Stimulated activated CD8-positive, alpha-beta memory T cell treated with anti-CD3 and anti-CD28 coated beads, Interleukin-15, amount 100 ng/mL, for 48 hours (primary cell): ENCODE data around the gene NOL9.

ENCODE experiments used
- DNase-seq, 2 donors: peaks; one replicate each; pipeline ENCODE4 v3.0.0-alpha.2; 2020; ENCODE audit warnings: low read depth in 2 of 2

Gene NOL9

DNA sequence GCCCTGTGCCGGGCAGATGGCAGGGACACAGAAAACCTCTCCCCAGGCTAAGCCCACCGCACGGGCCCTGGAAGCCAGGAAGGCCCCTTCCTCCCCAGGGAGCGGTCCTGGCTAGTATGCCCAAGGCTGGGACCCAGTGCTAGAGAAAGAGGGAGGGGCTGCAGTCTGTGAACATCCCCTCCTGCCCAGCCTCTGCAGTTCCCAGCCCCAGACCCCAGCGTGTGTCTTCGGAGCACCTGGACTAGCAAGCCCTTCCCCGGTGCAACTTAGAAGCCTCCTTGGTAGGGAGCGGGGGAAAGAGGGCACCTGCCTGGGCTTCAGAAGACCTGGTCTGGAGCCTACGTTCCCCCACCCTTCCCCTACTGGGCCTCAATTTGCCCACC, 64.9 kb downstream of the NOL9 start:
- no peak for DNase-seq

DNA sequence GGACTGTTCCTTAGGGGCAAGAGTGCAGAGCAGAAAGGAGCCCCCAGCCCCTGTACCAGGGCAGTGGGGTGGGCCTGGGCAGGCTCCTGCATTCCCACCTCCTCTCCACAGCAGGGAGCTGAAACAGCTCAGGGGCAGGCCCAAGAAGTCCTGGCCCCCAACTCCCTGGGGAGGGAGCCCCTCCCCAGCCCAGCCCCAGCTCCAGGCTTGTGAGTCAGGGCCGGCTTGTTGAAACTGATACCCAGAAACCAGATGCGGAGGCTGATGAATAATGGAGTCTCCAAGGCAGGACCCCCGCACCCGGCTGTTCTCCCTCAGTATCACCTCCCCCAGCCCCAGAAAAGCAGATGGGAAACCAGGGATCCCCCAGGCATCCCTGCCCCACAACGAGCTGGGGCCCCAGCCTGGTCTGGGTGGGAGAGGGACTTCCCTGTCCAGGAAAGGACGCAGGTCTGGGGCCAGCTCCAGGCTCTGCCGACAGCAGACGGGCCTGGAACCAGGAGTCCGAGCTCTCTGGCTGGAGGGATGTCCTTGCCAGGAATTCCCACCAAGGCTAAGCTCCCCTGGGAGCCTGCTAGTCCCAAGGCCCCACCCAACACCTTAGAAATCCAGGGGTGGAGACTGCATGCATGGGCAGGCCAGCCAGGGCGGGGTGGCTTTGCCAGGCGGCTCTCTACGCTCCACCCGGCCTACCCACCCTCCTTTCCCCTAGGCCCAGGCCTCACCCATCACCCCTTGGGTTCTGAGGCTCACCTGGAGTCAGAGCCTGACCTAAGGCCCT, 65.5 kb downstream of the NOL9 start:
- no peak for DNase-seq

DNA sequence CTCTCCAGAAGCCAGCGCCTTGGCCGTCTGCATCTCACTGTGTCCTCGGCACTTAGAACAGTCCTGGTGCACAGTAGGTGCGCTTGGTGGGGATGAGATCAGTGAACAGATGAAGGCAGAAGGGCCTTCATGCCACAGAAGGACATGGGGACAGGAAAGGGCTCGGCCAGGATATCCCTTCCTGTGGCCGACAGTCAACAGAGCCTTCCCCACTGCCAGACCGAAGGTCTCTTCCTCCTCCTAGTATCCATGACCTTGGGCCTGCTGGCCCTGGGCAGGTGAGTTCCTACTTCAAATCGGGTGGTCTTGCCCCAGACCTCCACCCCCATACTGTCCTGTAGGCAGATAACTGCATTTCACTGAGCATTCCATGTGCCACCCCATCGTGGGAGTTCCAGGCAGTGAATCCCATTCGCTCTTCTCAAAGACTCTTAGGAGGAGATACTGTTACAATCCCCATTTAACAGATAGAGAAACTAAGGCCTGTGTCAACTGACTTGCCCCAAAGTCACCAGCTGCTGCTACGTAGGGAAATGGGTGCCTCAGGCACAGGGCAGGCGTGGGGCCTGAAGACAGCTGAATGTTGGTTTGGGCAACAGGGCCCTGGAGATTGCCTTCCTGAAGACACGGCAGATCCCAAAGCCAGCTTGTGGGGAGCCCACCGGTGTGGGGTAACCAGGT, 66.4 kb downstream of the NOL9 start:
- no peak for DNase-seq

DNA sequence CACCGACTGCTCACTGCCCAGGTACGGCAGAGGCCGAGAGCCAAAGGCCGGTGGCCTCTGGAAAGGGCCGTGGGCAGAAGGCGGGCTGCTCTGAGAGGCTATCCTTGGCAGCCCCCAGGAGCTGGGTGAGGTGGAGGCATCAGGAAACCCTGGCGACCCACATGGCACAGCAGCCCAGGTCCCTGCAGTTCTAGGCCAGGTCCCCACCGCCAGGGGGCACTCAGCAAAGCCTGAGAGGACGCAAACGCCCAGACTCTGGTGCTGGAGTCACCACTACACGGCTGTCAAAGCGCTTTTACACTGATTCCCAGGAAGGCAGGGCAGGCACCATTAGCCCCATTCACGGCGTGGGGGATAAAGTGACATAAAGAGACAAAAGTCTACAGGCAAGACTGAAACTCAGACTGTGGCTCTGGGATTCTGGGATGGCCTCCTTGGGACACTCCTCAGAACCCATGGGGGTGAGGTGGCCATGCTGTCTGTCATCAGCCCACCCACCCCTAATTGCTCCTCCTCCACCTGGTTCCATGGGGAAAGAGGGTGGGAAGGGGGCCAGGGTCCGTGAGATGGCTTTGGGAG, 67.8 kb downstream of the NOL9 start:
- DNase-seq: peak; percentile 74 to 80

DNA sequence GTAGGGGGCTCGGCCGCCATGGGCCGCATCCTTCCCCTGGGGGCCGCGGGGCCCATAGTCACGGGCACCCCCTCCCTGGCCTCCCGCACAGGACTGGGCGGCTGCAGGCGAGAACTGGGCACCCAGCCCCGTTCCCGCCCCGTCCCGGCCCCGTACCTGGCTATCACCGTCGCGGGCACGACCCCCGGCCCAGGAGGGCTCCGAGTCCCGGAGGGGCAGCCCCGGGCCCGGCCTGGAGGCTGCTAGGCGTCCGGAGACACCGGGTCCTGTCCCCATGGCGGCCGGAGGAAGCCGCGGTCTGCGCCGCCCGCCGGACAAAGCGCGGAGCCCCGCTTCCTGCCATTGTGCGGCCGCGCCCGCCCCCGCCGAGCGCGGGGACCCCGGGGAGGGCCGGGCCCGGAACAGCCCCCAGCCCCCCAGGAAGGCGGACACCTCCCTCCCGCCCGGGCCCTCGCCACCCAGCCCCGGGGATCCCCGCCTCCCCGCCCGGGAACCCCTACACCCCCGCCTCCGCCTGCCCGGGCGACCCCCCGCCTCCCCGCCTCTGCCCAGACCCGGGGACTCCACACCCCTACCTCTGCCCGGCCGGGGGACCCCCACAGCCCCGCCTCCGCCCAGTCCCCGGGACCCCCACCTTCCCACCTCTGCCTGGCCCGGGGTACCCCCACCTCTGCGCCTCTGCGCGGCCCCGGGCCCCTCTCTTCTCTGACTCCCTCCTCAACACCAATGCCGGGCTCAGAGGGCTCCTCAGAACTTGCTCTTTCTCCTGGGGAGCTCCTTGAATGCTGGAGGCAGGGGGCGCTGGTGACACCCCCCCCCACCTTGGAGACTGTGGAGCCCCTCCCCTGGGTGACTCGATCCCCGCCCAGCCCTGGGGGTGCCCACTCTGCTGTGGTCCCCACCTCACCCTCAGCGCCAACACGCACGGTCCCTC, 68.9 kb downstream of the NOL9 start:
- DNase-seq: no peak

DNA sequence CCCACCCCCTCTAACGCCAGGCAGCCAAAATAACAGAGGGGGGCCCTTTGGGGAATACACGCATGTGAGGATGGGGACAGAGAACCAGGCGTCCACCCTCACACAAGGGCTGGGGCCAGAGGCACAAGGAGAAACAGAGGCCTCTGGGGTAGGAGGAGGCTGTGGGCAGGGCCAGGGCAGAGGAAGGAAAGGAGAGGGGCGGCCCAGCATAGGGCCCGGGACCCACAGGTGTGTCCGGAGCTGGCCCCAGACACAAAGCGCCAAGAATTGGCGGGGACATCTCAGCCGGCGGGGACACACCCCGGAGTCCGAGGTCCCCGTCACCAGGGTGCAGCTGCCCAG, 69.5 kb downstream of the NOL9 start:
- no peak for DNase-seq

DNA sequence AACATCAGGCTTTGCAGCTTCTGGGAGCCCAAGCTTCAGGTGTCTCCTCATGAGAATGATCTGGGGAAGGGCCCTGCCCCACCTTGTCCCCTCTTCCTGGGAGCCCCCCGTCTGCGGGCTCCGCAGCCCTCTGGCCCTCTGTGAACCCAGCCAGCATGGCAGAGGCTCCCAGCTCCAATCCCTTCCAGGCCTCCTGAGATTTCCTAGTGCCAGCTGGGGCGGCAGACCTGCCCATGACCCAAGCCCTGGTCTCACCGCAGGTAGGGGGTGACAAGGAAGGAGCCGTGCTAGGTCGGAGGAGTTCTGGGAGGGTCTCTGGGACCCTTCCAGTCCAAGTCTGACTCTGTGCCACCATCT, 70.6 kb downstream of the NOL9 start:
- no peak for DNase-seq

DNA sequence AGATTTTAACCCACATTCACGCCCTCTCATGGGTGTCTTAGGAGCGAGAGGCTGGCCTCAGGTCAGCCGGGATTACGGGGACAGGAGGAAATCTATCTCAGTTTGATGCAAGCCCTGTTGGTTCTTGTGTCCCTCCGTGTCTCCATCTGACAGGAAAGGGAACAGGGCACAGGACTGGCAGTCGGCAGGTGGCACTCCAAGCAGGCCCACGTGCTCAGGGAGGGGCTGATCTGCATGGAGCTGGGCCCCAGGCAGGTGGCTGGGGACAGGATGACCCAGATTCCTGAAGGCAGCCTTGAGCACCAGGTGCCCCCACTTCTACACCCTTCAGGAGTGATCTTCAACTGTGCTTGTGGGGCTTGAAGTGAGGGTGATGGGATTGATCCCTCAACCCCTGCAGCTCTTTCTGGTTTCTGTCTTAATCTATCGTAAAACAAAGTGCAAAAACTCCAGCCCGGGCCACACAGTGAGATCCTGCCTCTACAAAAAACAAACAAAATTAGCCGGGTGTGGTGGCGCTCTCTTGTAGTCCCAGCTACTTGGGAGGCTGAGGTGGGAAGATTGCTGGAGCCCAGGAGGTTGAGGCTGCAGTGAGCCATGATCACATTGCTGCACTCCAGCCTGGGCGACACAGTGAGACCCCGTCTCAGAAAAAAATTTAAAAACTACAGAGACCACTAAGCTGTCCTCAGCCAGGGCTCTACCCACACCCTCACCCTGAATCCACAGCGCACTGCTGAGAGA, 71.1 kb downstream of the NOL9 start:
- no peak for DNase-seq

DNA sequence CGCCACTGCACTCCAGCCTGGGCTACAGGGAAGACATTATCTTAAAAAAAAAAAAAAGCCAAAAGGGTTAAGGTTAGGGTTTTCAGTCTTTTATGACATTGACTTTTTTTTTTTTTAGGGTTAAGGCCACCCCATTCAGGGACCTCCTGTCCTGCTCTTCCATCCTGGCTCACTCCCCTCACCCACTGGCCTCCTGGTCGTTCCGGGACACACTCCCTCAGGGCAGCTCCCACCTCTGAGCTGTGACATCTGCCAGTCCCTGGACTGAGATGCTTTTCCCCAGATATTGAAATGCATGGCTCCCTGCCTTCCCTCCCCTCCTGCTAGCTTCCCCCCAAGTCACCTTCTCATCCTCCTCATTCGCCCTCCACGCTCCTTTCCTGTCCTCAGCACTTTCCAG, 72.5 kb downstream of the NOL9 start:
- no peak for DNase-seq

DNA sequence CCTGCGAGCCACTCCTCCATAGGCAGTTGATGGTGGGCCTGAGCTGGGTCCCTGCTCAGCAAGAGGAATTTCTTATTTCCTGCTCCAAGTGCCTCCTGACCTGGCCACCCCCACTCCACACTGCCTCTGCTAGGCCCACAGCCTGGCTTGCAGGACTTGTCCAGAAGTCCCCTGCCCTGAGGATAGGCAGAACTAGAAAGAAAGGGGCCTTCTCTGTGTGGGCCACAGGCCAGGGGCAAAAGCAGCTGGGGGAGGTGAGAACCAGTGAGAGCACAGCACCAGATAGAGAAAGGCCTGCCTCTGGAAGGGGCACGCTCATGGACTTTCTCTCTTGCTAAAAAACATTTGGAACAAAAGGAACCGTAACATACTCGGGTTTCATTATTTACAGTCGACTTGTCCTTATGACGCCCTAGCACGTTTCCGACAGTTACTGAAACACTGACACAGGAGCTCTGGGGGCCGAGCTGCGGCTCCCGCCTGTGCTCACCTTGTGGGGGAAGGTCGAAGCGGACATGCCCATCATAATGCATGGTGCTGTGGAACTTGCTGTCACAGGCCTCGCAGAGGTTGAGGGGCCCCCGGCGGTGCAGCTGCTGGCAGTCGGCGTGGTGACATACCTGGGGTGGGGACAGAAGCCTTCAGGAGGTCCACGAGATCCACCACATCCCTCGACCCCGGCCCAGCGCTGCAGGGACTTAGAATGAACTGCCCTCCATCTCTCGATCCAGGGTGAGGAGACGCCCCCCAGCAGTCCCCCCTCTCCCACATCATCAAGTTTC, 77.1 kb downstream of the NOL9 start:
- no peak for DNase-seq

DNA sequence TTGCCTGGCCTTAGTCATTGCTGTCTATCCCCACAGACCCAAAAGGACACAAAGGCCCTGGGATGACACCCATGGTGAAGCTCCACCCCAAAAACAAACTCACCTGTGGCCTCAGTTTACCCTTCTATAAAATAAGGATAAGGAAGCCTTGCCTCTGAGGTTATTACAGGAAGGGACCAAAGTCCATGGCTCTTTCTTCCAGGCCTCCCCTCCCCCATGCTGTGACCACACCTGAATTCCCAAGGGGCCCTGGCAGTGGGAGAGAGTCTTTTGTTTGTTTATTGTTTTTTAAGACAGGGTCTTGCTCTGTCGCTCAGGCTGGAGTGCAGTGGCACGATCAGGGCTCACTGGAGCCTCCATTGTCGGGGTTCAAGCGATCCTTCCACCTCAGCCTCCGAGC, 77.8 kb downstream of the NOL9 start:
- no peak for DNase-seq

DNA sequence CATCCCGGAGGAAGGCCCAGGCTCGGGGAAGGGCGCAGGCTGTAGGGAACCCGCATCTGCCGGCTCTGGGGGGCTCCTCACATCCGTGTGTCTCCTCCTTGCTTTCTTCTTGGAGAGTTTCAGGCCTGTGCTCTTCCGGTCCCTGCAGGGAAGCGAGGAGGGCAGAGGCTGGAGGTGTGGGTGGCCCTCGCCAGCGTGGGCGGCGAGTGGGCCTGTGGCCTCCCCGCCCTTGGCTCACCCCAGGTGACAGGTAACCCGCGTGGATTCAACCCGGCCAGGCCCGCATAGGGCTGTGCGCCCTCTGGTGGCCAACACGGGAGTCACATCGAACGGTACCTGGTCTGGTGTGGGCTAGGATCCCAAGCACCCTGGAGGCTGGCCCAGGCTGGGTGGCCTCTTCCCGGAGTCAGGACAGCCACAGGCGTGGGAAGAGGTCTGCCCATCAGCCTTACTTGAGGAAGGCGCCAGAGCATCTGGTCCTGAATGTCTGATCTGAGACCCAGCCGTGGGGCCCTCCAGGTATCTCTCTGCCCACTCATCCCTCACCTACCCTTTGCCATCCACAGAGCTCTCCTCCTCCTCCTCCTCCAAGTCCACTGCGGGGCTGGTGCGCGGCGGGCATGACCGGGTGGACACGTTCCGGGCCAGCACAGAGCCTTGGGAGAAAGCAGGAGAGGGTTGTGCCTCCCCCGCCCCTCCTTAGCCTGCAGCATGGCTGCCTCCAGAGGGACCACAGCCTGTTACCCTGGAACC, 78.8 kb downstream of the NOL9 start:
- no peak for DNase-seq

DNA sequence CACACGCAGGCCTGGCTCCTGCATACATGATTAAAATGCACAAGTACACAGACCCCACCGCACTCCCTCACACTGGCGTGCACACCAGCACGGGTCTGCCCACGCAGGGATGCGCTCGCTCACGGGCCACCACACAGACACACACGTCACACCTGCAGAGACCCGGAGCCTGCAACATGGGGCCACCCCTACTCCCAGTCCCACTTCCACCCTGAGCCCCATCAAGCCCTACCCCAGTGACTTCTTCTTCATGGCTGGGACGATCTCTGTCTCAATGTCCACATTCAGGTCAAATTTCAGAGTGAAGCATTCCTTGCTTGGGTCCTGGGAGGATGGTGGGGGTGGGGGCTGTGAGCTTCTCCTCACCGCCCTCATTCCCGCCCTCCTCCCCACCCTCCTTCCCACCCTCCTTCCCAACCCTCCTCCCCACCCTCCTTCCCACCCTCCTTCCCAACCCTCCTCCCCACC, 79.5 kb downstream of the NOL9 start:
- DNase-seq: no peak

DNA sequence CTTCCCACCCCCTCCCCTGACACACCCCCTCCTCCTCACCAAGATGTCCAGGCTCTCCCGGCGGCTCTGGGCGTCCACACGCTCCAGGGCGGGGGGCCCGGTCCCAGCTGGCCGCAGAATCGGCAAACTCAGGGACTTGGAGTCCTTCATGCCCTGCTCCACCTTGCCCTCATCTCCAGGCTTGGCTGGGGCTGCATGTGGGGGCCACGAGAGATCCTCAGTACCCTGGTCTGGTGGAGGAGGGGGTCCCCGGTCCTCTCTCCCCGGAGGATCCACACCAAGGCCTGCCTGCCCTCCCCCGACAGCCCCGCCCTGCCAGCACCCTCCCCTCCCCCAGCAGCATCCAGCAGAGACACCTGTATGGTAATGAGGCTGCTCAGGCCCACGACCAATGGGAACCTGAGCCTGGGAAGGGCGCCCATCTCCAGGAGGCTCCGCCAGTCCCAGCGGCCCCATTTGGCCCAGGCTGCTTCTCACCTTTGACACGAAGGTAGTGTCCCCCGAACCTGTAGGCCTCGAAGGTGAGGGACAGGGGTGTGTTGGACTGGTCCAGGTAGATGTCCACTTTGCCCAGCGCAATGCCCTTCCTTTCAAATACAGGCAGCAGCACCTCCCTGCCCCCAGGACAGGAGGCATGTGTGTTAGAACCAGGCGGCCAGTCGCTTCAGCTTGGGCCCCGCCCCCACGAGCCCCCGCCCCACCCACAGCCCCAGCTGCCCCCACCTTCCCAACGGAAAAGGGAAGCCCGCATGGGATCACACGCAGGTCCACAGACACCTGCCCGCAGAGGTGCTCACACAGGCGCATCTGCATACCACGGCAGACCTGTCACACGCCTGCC, 80.1 kb downstream of the NOL9 start:
- no peak for DNase-seq

DNA sequence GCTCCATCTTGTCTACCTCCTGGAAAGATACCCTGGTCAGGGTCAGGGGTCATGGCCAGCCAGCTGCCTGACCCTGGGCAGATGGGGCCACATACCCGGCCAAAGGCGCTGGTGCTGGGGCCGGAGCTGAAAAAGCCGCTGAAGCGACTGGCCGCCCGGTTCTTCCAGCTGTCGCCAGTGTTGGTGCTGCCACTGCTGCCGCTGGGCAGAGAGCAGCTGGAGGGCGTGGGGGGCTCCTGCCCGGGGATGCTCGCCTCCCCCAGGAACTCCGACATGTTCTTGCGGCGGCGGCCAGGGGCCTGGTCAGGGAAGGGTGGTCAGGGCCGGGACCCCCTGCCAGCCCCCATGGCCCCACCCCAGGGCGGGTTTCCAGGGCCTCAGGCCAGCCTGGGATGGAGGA, 81.2 kb downstream of the NOL9 start:
- no peak for DNase-seq

DNA sequence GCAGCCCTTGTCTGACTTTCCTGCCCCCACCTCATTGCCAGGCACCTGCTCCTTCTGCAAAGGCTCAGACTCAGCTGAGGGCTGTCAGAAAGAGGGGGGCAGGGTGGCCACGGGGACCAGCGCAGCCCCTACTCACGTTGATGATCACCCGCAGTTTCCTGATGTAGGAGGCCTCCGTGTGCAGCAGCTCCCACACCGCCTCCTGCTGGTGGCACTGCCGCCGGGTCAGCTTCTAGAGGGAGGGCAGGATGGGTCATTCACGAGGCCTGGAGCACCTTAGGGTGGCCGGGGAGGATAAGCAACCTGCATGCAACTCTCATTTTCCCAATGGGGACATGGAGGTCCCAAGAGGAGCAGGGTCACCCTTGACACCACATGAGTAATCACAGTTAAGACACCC, 81.9 kb downstream of the NOL9 start:
- no peak for DNase-seq

DNA sequence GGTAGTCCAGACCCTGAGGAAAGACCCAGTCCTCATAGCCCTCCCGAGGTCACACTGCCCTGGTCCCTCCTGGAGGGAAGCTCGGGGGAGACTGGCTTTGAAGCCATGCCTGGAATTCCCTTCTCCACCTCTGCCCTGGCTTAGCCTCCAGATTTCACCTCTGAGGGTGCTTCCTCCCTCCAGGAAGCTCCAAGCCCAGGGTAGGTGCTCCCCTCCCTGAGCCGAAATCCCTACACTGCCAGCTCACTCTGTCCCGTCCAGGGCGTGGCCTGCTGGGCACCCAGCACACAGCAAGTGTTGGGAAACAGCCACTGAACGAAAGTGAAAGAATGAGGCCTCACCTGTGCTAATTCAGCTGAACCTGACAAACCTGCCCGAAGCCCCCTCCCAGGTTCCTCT, 82.3 kb downstream of the NOL9 start:
- DNase-seq: no peak
